Measurements from ENCODE around the gene MAFG.

MAFG gene

DNA sequence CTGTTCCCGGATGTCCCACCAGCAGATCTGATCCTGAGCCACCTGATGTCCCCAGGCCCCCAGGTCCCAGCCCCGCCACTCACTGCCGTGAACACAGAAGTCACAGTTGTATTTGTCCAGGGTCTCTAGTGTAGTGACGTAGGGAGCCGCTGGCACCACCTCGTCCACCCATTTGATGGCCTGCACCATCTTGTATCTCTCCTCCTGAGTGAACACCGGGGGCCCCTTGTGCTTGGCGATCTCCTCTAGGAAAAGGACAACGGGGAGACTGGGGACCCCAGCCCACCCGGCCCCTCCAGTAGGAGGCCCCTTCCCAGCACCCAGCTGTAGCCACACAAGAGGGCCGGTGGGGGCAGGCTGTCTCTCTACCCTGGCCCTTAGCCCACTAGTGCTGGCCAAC is 18.7 kb downstream of the MAFG start:
- DNase-seq = no peak

DNA sequence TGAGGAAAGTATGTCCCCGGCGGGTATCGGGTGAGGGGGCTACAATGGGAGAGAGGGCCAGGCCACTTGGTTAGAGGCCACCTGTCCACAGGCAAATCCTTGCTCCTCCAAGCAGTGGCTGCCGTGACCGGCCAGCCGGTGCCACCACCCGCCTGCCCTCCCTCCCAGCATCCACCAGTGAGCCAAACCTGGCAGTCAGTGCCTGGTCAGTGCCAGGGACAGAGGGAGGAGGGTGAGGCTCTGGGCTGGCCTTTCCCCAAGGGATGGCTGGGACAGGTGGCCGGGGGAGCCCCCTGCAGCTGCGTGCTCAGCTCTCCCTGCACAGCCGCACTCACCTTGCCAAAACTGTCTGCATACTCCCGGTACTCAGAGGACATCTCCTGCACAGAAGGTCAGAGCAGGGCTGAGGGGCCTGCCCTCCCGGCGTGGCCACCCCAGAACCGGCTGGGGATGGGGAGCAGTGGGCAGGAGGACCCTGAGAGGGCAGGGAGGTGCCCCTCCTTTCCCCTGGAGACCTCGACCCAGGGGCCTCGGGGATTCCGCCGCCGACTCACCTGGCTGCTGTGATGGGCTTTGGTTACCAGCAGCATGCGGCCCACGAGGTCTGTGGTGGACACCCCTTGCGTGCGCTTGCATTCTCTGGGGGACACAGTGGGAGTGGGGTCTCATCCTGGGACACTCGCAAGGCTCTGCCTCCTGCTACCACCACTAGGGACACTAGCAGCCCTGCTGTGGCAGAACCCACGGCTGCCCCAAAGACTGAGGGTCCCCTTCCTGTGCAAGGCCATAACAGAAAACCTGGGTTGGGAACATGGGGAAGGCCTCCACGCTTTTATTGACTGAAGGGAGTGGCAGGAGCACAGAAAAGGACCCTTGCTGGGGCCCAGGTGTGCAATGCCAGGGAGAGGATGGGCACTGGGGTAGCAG is 20.1 kb downstream of the MAFG start:
- no peak for DNase-seq

DNA sequence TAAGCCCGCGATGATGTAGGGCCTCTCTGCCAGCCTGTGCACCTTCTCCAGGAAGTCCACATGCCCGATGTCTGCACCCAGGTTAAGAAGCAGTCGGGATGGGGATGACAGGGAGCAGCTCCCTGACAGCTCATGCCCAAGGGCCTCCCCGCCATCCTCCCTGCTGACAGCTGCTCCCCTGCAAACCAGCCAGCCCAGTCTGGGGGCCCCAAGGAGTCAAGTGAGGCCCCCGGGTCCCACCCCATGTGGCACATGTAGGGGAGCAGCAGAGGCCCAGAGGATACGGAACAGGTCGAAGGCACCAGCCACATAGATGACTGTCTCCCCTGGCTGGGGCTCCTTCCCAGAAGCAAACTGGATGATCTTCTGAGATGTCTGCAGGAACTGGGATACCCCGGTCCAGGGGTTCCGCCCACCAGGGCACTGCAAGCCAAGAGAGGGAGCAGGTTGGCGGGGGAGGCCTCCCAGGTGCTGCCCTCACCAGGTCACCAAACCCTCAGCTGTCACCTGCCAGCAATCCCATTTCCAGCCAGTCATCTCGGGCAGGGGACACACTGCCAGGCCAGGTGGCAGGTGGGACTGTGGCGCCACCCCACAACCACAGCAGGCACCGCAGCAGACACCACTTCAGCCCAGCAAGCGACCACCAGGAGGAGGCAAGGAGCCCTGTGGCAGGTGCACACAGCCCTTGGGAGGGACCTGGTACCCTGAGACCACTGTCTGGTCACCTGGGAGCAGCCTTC is 20.9 kb downstream of the MAFG start:
- no peak for DNase-seq

DNA sequence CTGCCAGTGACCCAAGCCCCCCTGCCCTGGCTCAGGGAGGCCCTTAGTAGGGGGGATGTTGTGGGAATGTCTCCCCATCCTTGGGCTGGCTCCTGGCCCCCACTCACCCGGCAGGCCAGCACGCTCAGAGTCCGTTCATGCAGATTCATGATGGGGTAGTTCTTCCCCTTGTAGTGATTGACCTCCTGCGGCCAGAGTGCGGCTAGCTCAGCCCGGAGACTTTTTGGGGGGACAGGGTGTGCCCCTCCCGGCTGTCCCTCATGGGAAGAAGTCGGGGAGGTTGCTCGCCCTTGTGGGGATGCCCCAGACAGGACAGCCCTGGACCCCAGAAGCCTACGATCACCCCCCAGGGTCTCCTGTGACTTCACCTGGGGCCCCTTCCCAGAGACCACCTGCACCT is 21.5 kb downstream of the MAFG start:
- no peak for DNase-seq

DNA sequence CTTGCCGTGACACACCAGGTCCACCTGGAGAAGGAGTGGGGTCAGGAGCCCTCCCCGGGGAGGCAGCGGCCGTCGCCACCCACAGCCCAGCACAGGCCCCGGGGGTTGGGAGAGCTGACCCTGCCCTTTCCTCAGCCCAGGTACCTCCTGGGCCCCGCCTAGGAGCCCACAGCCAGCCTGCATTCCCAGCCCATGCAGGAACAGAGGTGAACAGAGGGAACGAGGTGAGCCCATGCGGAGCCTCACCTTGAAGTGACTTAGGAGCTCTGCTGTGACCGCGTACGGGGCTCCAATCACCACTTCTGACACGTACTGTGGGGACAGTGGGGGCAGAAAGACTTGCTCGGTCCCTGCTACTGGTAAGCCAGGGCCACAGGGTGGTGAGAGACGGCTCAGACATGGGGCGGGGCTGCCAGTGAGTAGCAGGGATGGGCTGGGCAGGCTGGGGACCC is 22.1 kb downstream of the MAFG start:
- DNase-seq = no peak

DNA sequence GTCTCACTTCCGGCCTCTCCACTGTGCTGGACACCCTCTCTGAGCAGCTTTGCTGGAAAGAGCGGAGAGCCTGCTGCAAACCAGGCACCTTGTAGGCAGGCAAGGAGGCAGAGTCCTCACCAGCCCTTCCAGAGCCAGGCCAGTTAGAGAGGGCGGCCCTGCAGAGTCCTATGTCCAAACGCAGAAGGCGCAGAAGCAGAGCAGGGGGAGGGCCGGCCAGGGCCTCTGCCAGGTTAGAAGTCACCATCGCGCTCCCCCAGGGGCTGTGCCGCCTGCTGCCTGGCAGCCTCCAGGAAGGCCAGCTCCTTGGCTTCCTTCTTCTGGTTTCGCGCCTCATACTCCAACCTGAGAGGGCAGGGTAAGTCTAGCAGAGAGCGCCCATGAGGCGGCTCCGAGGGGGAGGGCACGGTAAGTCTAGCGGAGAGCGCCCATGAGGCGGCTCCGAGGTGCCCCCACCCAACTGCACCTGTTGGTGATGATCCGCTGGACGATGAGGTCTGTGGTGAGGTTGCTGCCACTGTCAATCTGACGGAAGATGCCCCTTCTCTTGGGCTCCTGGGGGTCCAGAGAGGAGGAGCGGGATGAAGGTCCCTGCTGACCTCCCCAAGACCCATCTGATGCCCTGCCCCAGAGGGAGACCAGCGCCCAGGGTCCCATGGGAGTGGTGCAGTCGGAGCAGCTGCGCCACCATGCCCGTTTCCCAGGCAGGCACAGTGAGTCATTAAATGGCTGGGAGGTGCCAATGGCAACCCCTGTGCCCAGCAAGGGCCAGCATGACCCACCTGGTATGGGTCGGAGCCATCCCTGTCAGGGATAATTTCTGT is 22.7 kb downstream of the MAFG start:
- no peak for DNase-seq

DNA sequence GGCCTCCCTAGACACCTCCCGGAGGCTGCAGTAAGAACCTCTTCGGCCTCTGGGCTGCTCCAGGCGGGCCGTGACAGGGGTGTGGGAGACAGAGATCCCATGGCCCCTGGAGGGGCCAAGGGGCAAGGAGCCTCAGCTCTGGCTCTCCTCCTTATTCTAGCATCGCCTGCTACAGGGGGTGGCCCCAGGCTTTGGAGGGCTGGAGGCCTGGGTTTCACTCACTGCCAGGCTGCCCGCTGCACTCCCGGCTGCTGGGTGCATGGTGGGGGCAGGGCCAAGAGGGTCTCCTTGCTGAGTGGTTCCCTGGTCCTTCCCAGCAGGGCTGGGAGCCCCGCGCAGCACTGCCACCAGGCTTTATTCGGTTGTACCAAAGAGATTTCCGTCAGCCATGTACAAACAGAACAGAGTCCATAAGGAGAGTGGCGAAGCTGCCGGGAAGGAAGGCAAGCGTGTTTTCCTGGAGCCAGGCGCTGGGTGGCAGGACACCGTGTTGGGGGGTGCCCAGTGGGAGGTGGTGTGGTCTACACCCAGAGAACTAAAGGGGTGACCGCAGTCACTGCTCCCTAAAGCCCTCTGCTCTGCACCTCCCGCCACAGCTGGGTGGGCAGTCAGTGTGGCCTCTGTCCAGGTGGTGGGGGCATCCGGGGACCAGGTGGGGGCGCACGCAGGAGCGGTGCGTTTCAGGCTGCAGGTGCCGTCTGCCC is 23.5 kb downstream of the MAFG start:
- DNase-seq = no peak

DNA sequence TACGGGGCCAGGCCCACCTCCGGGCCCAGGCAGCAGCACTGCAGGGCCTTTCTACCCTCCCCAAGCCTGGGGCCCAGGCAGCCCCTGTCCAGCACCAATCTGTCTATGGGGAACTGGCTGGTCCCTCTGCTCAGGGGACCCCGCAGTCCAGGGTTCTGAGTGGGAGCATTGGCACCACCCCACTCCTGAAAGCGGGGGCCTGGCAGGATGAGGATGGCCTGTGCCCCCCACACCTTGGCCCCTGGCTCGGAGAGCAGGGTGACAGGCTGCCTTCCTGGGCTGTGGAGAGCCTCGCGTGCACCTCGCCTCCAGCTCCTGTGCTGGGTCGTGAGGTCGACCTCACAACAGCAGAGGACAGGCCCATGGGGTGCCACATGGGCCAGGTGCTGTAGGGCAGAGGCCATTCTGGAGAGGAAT is 24.1 kb downstream of the MAFG start:
- no peak for DNase-seq

DNA sequence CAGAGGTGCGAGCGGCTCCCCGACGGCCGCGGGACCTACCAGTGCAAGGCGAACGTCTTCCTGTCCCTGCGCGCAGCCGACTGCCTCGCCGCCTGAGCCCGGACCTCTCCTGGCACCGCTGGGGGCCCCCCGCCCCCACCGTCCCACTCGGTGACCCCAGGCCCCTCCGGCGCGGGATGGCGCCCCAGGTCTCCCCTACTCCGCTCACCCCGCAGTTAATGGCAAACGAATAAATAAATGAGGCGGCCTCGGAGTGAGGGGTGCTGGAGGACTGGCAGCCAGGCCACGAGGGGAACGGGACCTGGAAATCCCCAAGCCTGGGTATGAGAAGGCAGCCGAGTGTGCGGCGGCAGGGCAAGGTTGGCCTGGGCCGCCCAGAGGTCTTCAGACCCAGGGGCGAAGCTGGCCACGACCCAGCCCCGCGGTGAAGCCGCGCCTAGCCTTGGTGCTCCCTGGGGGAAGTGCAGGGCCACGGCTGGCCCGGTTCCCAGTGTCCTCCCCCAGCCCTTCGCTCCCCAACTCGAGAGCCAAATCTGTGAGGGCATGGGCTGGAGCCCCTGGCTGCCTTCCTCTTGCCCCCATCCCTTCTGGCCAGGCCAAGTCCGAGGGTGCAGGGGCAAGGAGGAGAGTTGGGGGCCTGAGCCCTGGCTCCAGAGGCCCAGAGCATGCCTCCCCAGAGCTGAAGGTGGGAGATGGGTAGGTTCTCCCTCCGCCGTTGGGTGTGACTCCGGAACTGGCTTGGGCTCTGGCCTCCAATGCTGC is 24.7 kb downstream of the MAFG start:
- DNase-seq = no peak

DNA sequence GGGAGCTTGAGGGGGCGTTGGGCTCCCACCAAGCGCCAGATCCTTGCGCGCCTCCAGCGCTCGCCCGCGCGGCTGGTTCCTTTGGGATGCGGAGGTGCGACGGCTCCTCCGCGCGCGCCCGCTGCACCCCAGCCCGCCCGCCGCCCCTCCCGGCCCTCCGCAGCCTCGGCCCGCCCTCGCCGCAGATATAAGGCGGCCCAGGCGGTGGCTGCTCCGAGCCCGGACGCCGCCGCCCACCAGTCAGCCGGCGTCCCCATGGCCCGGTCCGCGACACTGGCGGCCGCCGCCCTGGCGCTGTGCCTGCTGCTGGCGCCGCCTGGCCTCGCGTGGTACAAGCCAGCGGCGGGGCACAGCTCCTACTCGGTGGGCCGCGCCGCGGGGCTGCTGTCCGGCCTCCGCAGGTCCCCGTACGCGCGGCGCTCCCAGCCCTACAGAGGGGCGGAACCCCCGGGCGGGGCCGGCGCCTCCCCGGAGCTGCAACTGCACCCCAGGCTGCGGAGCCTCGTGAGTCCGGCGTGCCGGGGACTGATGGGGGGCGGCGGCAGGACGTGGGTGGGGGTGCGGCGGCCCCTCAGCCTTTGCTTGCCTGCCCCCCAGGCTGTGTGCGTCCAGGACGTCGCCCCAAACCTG is 25.4 kb downstream of the MAFG start, which contains the start of gene NPB:
Gene NPB, plus strand, starts transcription at position 216 of the 630 bp plus-strand sequence. Its CDS starts 40 bp downstream, at position 256.
- no peak for DNase-seq

DNA sequence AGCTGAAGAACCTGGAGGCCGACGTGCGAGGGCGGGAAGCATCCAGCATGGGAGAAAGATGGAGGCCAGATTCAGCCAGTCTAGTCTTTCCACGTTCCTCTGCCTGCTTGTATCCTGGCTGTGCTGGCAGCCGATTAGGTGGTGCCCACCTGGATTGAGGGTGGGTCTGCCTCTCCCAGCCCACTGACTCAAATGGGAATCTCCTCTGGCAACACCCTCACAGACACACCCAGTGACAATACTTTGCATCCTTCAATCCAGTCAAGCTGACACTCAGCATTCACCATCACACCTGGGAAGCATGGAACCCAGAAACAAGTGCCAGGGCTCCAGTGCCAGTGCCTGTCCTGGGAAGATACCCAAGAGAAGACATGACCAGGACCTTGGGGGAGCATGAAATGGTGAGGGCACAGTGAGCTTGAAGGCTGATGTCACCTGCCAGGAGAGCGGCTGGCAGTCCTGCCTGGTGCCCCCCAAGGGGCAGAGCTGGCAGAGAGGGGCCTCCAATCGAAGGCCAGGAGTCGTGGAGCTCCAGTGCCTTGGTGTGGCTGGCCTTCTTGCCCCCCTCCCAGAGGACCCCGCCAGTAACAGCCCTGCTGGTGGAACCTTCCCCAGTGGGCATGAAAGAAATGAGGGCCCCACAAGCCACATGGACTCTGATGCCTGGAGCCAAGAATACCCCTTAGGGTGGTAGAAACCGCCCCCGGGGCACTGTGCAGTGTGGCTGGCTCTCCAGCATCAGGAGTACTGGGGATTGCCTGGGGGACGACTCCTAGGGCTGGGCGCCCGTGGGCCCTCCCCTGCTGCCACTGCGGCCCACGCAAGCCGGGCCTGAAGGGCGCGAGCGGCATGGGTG is 26.1 kb downstream of the MAFG start:
- DNase-seq = no peak

DNA sequence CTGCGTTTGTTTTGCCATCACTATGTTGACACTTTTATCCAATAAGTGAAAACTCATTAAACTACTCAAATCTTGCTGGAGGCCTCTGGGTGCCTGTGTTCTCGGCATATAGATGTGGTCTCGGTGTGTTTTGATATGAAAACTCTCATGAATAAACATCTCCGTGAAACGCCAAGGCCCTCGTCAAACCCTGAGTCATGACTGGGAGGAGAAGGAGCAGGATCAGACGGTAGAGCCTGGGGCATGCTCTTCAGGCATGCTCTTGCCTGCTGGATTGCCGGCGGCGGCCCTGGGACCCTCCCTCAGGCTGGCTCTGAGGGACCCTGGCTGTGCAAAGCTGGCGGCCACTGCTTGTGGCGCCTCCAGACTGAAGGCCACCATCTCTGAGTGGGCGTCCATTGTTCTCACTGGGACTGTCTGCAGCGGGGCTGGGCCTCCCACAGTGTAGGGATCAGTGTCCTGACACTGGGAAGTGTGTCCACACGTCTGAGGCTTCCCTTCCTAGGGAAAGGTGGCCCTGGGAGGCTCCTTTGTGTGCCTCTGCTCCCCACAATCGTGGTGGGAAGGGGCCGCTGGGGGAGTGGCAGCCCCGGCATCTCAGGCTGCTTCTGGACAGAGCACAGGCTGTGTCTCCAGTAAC is 27.2 kb downstream of the MAFG start:
- no peak for DNase-seq

DNA sequence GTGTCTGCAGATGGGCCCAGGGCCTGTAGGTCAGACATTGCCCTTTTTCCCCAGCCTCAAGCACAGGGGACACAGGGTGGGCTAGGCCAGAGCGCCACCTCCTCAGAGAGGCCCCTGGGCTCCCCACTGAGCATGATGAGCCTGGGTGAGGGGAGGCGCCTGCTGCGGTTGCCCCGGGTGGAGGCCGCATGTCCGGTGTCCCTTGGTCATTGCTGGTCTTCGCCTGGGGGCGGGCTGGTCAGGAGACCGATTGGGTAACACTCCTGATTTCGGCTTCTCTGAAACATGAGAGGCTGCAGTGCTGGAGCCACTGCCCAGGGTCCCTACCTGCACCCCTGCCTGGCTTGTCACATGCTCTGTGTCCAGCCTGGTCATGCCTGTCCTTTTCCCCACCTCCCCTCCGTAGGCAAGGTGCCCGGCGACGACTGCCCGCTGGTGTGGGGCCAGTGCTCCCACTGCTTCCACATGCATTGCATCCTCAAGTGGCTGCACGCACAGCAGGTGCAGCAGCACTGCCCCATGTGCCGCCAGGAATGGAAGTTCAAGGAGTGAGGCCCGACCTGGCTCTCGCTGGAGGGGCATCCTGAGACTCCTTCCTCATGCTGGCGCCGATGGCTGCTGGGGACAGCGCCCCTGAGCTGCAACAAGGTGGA is 27.9 kb downstream of the MAFG start:
- DNase-seq = no peak

DNA sequence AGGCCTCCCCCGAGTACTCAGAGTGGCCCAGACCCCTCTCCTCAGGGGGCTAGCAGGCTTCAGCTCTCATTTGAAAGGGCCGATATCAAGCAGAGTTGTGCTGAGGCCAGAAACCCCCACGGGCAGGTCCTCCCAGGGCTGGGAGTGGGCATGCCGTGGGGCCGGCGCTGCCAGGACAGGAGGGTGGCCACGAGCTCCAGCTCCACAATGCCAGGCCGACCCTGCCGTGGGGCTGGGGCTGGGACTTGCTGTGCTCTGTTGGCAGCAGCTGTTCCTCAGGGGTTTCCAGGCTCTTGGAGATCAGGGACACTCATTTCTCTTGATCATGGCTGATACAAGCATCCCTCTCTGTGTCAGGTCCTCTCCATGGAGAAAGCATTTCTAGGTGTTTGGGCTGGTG is 28.6 kb downstream of the MAFG start:
- no peak for DNase-seq

DNA sequence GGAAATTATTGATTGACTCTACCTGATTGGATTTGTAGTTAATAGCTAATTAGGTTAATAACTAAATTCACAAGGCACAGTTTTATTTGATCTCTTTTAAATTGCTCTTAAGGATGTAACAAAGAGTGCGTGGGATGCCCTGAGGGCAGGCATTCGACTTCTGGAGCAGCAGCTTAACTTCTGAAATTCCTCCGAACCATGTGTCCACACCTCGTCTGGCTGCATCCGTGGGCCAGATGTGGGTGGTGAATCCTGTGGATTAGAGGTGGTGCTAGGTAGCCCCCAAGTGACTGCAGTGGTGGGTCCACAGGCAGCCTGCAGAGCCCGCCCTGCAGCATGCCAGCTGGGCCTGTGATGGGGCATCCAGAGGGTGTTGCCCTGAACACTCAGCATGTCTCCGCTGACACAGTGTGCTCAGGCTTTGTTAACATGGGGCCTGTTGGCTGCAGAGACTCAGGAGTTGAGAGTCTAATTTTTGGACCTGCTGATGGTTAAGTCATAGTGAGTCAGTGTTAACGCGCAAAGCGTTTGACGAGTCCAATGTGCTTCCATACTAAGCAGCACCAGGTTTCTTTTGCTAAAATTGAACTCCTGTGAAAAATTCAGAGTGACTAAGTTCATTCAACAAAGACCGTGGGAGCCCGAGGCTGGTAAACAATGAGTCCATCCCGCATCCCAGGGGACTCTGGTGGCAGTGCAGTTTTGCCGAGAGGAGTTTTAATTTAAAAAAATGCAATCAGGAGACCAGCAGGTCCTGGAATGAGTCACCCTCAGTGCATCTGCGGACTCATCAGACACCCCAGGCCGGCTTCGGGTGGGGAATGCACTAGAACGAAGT is 29.3 kb downstream of the MAFG start:
- DNase-seq = no peak

DNA sequence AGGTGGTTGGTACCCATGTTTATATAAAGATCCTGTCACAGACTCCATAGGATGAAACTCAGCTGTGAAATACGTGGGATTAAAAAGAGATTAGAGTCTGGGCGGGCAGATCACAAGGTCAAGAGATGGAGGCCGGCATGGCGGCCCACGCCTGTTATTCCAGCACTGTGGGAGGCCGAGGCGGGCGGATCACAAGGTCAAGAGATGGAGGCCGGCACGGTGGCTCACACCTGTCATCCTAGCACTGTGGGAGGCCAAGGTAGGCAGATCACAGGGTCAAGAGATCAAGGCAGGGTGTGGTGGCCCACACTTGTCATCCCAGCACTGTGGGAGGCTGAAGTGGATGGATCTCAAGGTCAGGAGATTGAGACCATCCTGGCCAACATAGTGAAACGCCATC is 32.1 kb downstream of the MAFG start:
- DNase-seq = no peak

DNA sequence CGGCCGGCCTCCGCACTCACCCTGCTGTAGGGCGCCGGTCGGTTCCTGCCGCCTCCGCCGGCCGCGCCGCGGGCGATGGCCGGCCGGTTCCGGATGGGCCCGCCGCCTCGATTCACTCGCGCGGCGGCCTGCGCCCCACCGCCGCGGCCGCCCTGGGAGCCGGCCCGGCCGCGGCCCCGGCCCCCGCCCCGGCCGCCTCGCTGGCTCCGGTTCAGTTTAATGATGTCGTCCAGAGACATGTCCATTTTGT is 36.3 kb downstream of the MAFG start:
- DNase-seq = no peak

Measured in stimulated activated CD8-positive, alpha-beta memory T cell treated with anti-CD3 and anti-CD28 coated beads, Interleukin-4, amount 100 ng/mL, for 48 hours (primary cell).